H1 (cell line): ENCODE measurements around the gene CCDC200. TPM values are rescaled to one million over a fixed set of nuclear protein-coding genes. Genes with fewer than 3 reads are reported as not detected.

Source experiments
- CTCF ChIA-PET: fragments of 300-600 bp; sonication (Branson Sonifier 250); formaldehyde crosslinking; loops from one replicate; lab custom pipeline; 2021; ENCODE audit not compliant: partially characterized antibody; lab: Charles Lee
- POLR2A ChIA-PET: fragments of 300-600 bp; sonication (Branson Sonifier 250); formaldehyde crosslinking; loops from one replicate; lab custom pipeline; 2021; ENCODE audit warnings: inconsistent platforms; ENCODE audit not compliant: partially characterized antibody; lab: Charles Lee
- DNase-seq, 2 experiments: peaks; one replicate each; pipeline versions ENCODE4 v3.0.0 to v3.0.0-alpha.2; 2010 to 2022; ENCODE audit warnings: low spot score in 2 of 2, low read depth in 1 of 2, mixed read lengths in 1 of 2
- FAIRE-seq: peaks from 2 replicates; lab custom pipeline; 2011; peaks lifted over from hg19 to GRCh38; lab: Jason Lieb, UNC
- H2AFZ ChIP-seq: 2 replicates; pipeline ENCODE4 v1.8.1; 2012; ENCODE audit warnings: low read length, inconsistent platforms
- H2AK5ac ChIP-seq: 2 replicates; pipeline ENCODE4 v1.6.1; 2013; ENCODE audit warnings: low read depth, low read length
- H2BK120ac ChIP-seq: replicated peaks from 2 replicates; pipeline ENCODE3; 2013; ENCODE audit warnings: low read depth, low read length, inconsistent platforms
- H2BK12ac ChIP-seq: 2 replicates; pipeline ENCODE4 v1.6.1; 2013; ENCODE audit warnings: low read depth, low read length
- H2BK15ac ChIP-seq: 2 replicates; pipeline ENCODE4 v1.6.1; 2013; ENCODE audit warnings: low read length
- H2BK20ac ChIP-seq: 2 replicates; pipeline ENCODE4 v1.6.1; 2013; ENCODE audit warnings: low read length
- H2BK5ac ChIP-seq: 2 replicates; pipeline ENCODE4 v1.6.1; 2013; ENCODE audit warnings: low read depth, low read length
- H3K14ac ChIP-seq: 2 replicates; pipeline ENCODE4 v1.6.1; 2013; ENCODE audit warnings: inconsistent platforms; ENCODE audit not compliant: insufficient read length
- H3K18ac ChIP-seq: 2 replicates; pipeline ENCODE4 v1.6.1; 2013; ENCODE audit warnings: low read length; ENCODE audit errors: extremely low read depth
- H3K23ac ChIP-seq: 2 replicates; pipeline ENCODE4 v1.6.1; 2013; ENCODE audit warnings: inconsistent platforms; ENCODE audit not compliant: insufficient read length
- H3K23me2 ChIP-seq: 2 replicates; pipeline ENCODE4 v1.6.1; 2013; ENCODE audit warnings: low read depth, low read length
- H3K27ac ChIP-seq: 2 replicates; pipeline ENCODE4 v1.6.1; 2011; ENCODE audit warnings: low read depth, low read length, inconsistent platforms
- H3K27me3 ChIP-seq, 4 experiments: replicated peaks in 1 of 4; 1 replicate in 1 of 4; 2 replicates in 3 of 4; pipeline versions ENCODE4 v1.6.1 to v1.8.1; 2011 to 2013; ENCODE audit warnings: low read length in 3 of 4, mild to moderate bottlenecking in 3 of 4, inconsistent platforms in 2 of 4, mixed read lengths in 2 of 4, moderate library complexity in 1 of 4; ENCODE audit not compliant: control insufficient read depth in 3 of 4, insufficient read depth in 3 of 4; ENCODE audit errors: extremely low read depth in 1 of 4
- H3K36me3 ChIP-seq, 4 experiments: 2 replicates each; pipeline versions ENCODE4 v1.6.1 to v1.8.1; 2011 to 2013; ENCODE audit warnings: mild to moderate bottlenecking in 4 of 4, low read length in 3 of 4, moderate library complexity in 2 of 4, control low read depth in 1 of 4, inconsistent platforms in 1 of 4; ENCODE audit not compliant: insufficient read depth in 4 of 4, control insufficient read depth in 2 of 4
- H3K4ac ChIP-seq: replicated peaks from 2 replicates; pipeline ENCODE3; 2013; ENCODE audit warnings: low read length, low read depth, mixed read lengths, inconsistent platforms; ENCODE audit not compliant: insufficient read length
- H3K4me1 ChIP-seq, 4 experiments: replicated peaks in 1 of 4; 1 replicate in 1 of 4; 2 replicates in 3 of 4; pipeline versions ENCODE4 v1.6.1 to v1.8.1; 2011 to 2013; ENCODE audit warnings: low read length in 3 of 4, inconsistent platforms in 2 of 4, mixed read lengths in 1 of 4; ENCODE audit not compliant: insufficient read depth in 4 of 4, control insufficient read depth in 3 of 4
- H3K4me2 ChIP-seq, 2 experiments: 2 replicates each; pipeline versions ENCODE4 v1.6.1 to v1.8.1; 2011 to 2013; ENCODE audit warnings: low read depth in 2 of 2, low read length in 2 of 2, control low read depth in 1 of 2, inconsistent platforms in 1 of 2, mild to moderate bottlenecking in 1 of 2; ENCODE audit not compliant: insufficient read depth in 1 of 2
- H3K4me3 ChIP-seq, 4 experiments: fragments of 200-600, 300-600 bp in 1 of 4; sonication (generic), shearing (Covaris generic), sonication (Bioruptor Twin) in 1 of 4; 2 replicates each; pipeline versions ENCODE4 v1.5.1 to v1.8.1; 2011 to 2016; ENCODE audit warnings: low read length in 4 of 4, low read depth in 3 of 4, control low read depth in 2 of 4, inconsistent platforms in 2 of 4, mild to moderate bottlenecking in 2 of 4, mixed read lengths in 1 of 4, moderate library complexity in 1 of 4; ENCODE audit not compliant: insufficient read depth in 2 of 4; ENCODE audit errors: extremely low read depth in 1 of 4
- H3K56ac ChIP-seq: replicated peaks from 2 replicates; pipeline ENCODE3; 2013; ENCODE audit warnings: low read depth, mild to moderate bottlenecking, mixed read lengths, low read length, inconsistent platforms; ENCODE audit not compliant: insufficient read length
- H3K79me1 ChIP-seq: 2 replicates; pipeline ENCODE4 v1.6.1; 2013; ENCODE audit warnings: low read depth, low read length, control low read depth
- H3K79me2 ChIP-seq, 2 experiments: 2 replicates each; pipeline versions ENCODE4 v1.6.1 to v1.8.1; 2012 to 2013; ENCODE audit warnings: low read length in 2 of 2, mild to moderate bottlenecking in 2 of 2, inconsistent platforms in 1 of 2; ENCODE audit not compliant: insufficient read depth in 2 of 2, control insufficient read depth in 1 of 2
- H3K9ac ChIP-seq, 4 experiments: replicated peaks in 1 of 4; 1 replicate in 1 of 4; 2 replicates in 3 of 4; pipeline versions ENCODE4 v1.6.1 to v1.8.1; 2011 to 2013; ENCODE audit warnings: low read depth in 3 of 4, low read length in 3 of 4, control low read depth in 2 of 4, mild to moderate bottlenecking in 2 of 4, moderate library complexity in 2 of 4, inconsistent platforms in 1 of 4; ENCODE audit errors: extremely low read depth in 1 of 4
- H3K9me3 ChIP-seq, 2 experiments: 2 replicates each; pipeline versions ENCODE4 v1.6.1 to v1.8.1; 2012 to 2013; ENCODE audit warnings: mild to moderate bottlenecking in 2 of 2, moderate library complexity in 2 of 2, control low read depth in 1 of 2, inconsistent platforms in 1 of 2, low read depth in 1 of 2, low read length in 1 of 2, mixed read lengths in 1 of 2; ENCODE audit not compliant: insufficient read depth in 2 of 2
- H4K20me1 ChIP-seq, 2 experiments: replicated peaks in 1 of 2; 2 replicates each; pipeline versions ENCODE3 to v1.8.1; 2011 to 2013; ENCODE audit warnings: inconsistent platforms in 2 of 2, low read length in 2 of 2, mild to moderate bottlenecking in 1 of 2; ENCODE audit not compliant: insufficient read depth in 2 of 2, control insufficient read depth in 1 of 2
- H4K5ac ChIP-seq: 2 replicates; pipeline ENCODE4 v1.6.1; 2013; ENCODE audit warnings: low read length, low read depth, mixed read lengths, inconsistent platforms; ENCODE audit not compliant: insufficient read length
- H4K8ac ChIP-seq: 2 replicates; pipeline ENCODE4 v1.8.0; 2013; ENCODE audit warnings: mild to moderate bottlenecking, moderate library complexity, low read length, inconsistent platforms; ENCODE audit not compliant: insufficient read depth; ENCODE audit errors: extremely low read depth
- H4K91ac ChIP-seq: replicated peaks from 2 replicates; pipeline ENCODE3; 2013; ENCODE audit warnings: low read length, mixed read lengths, inconsistent platforms; ENCODE audit not compliant: insufficient read length
- ASH2L ChIP-seq: fragments of 200-600, 300-600 bp; sonication (generic); IDR thresholded peaks from one replicate; pipeline ENCODE4 v1.7.1; 2017; ENCODE audit warnings: low read length
- BACH1 ChIP-seq: IDR thresholded peaks from 2 replicates; pipeline ENCODE4 v1.6.1; 2012; ENCODE audit warnings: low read length, improper control_type of control experiment
- BCL11A ChIP-seq, 2 experiments: IDR thresholded peaks; one replicate each; pipeline ENCODE4 v1.6.1; 2011; ENCODE audit warnings: low read depth in 2 of 2, low read length in 2 of 2, mild to moderate bottlenecking in 2 of 2
- CEBPB ChIP-seq: IDR thresholded peaks from 2 replicates; pipeline ENCODE4 v1.6.1; 2012; ENCODE audit warnings: low read depth, low read length
- CHD2 ChIP-seq: IDR thresholded peaks from 2 replicates; pipeline ENCODE4 v1.6.1; 2012; ENCODE audit warnings: low read length, improper control_type of control experiment
- EZH2 ChIP-seq: fragments of 200-600 bp; sonication (generic); IDR thresholded peaks from 2 replicates; pipeline ENCODE4 v1.7.1; 2012; ENCODE audit warnings: low read depth, mild to moderate bottlenecking, moderate library complexity, low read length, inconsistent platforms; ENCODE audit not compliant: severe bottlenecking
- JUN ChIP-seq: IDR thresholded peaks from 2 replicates; pipeline ENCODE4 v1.6.1; 2011; ENCODE audit warnings: low read depth, mild to moderate bottlenecking, improper control_type of control experiment, low read length
- NANOG ChIP-seq: IDR thresholded peaks from 2 replicates; pipeline ENCODE4 v1.6.1; 2011; ENCODE audit warnings: low read length, low read depth, mild to moderate bottlenecking, inconsistent platforms; ENCODE audit not compliant: insufficient read depth, poor library complexity, severe bottlenecking
- POLR2A ChIP-seq, 2 experiments: IDR thresholded peaks; 1 replicate in 1 of 2; 2 replicates in 1 of 2; pipeline ENCODE4 v1.6.1; 2011; ENCODE audit warnings: low read depth in 2 of 2, low read length in 2 of 2, mild to moderate bottlenecking in 2 of 2; ENCODE audit errors: control extremely low read depth in 1 of 2
- RBBP5 ChIP-seq: IDR thresholded peaks from 2 replicates; pipeline ENCODE4 v1.7.1; 2012; ENCODE audit warnings: low read depth, mild to moderate bottlenecking, inconsistent platforms, low read length, moderate library complexity, borderline replicate concordance
- TAF7 ChIP-seq: optimal IDR thresholded peaks from 2 replicates; pipeline ENCODE3; 2011; ENCODE audit warnings: low read depth, mild to moderate bottlenecking, inconsistent platforms, low read length, moderate library complexity, borderline replicate concordance
- YY1 ChIP-seq: IDR thresholded peaks from 2 replicates; pipeline ENCODE4 v1.6.1; 2011; ENCODE audit warnings: low read depth, mild to moderate bottlenecking, low read length
- WGBS, 2 experiments: shearing (Covaris generic) in 1 of 2; methylation state at CpG; one replicate each; pipeline versions ENCODE4 v1.1.6 to v1.1.7; 2013 to 2015; ENCODE audit warnings: low lambda C conversion rate in 2 of 2, mixed read lengths in 2 of 2, inconsistent platforms in 1 of 2, low coverage in 1 of 2, missing lambda C conversion rate in 1 of 2; ENCODE audit not compliant: insufficient replicate concordance in 2 of 2, insufficient coverage in 1 of 2, insufficient read length in 1 of 2; ENCODE audit errors: extremely low coverage in 1 of 2, missing lambda C conversion rate in 1 of 2; 5-methylcytosine and 5-hydroxymethylcytosine counted together
- polyA plus RNA-seq, 7 experiments: library from polyadenylated mRNA; depleted of rRNA in 3 of 7; stranded (reverse) in 5 of 7; unstranded in 2 of 7; fragments of >200 nt in 5 of 7; fragments of 200-250 nt in 2 of 7; gene quantifications; 1 replicate in 5 of 7; 2 replicates in 1 of 7; 4 replicates in 1 of 7; pipeline versions ENCODE4 v1.2.1 to v1.2.3, GENCODE V29; 2011 to 2013; ENCODE audit warnings: missing spikeins in 2 of 7, mixed read lengths in 2 of 7
- total RNA-seq: library from RNA; stranded (reverse); fragmentation: NEBNext Ultra II Directional; extraction: Animal tissue kit (Norgen Biotek cat#: 25700); gene quantifications from 2 replicates; pipeline ENCODE4 v1.2.1, GENCODE V29; 2021
- TF ChIP-seq, protein P1 (sequence below): IDR thresholded peaks from 2 replicates; pipeline ENCODE4 v1.6.1; 2012; ENCODE audit warnings: low read length, inconsistent platforms

CCDC200 gene
- total and polyA plus RNA-seq, 2 of the 8 experiments (the other 6 are each of a cell fraction or from before 2014, with no cell fraction given), result 0.11 TPM; not detected in 1

DNA sequence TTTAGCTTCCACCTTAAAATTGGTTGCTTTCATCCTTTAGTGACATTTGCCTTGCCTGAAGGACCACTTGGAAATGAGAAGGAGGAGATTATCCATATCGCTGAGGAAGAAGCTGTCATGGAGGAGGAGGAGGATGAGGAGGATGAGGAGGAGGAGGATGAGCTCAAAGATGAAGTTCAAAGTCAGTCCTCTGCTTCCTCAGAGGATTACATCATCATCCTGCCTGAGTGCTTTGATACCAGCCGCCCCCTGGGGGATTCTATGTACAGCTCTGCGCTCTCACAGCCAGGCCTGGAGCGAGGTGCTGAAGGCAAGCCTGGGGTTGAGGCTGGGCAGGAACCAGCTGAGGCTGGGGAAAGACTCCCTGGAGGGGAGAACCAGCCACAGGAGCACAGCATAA, 28.3 kb downstream of the CCDC200 start:
- Histone ChIP-seq H4K8ac (no peak overlapping the region), H3K23ac (no peak overlapping the region), H2BK120ac (no peak overlapping the region), H4K91ac (no peak overlapping the region), H3K79me1 (no peaks in the 10 kb centered on the region), H3K27me3 (no peaks in the 10 kb centered on the region), H3K4me1 (no peaks in the 10 kb centered on the region), H4K20me1 (peaks cover 0 to 2% of the 10 kb centered on the region in 2 experiments), H3K4ac (no peak overlapping the region), H4K5ac (no peak overlapping the region), H3K36me3 (peaks cover 8 to 47% (median 27%) of the 10 kb centered on the region in 4 experiments; a peak in 6 of 8 replicates), H2AFZ (no peak overlapping the region), H2BK15ac (no peak overlapping the region), H3K79me2 (no peaks in the 10 kb centered on the region), H3K9me3 (no peaks in the 10 kb centered on the region), H3K14ac (no peak overlapping the region), H2AK5ac (no peak overlapping the region), H3K27ac (no peak overlapping the region), H3K18ac (no peak overlapping the region), H2BK20ac (no peak overlapping the region), H3K56ac (no peak overlapping the region), H3K23me2 (no peaks in the 10 kb centered on the region), H3K9ac (no peak overlapping the region), H2BK12ac (no peak overlapping the region), H3K4me3 (no peak overlapping the region), H3K4me2 (no peak overlapping the region), H2BK5ac (no peak overlapping the region)
- CTCF ChIA-PET, result interaction anchor here (0.5 to 2.7 kb wide), 7 partner anchors 13 to 380 kb away, joined by 3 to 14 read pairs (median 3); partner anchors contain the start of gene TMEM106A
- FAIRE-seq (no peak), DNase-seq (no peak)
- WGBS, 2 experiments, result 93% methylated on average over 4 of the region's 4 CpGs; no CpG with 5 or more reads in 1 of the 2 experiments
- POLR2A ChIA-PET, result interaction anchor here (0.6 to 2.0 kb wide), 5 partner anchors 9 to 115 kb away, joined by 3 to 8 read pairs (median 4); partner anchors contain the start of gene TMEM106A
- TF ChIP-seq TAF7 (no peak), JUN (no peak), CEBPB (no peak), BACH1 (no peak), ASH2L (no peak), BCL11A (IDR thresholded peaks at IDR 0.05; ENCODE audit: low read depth in 2 of 2, low read length in 2 of 2) (no peak), CHD2 (no peak), POLR2A (IDR thresholded peaks at IDR 0.05; ENCODE audit: control extremely low read depth in 1 of 2, low read depth in 2 of 2, low read length in 2 of 2) (no peak), YY1 (no peak), RBBP5 (no peak), NANOG (no peak), EZH2 (no peak)
- TF ChIP-seq, protein P1, sequence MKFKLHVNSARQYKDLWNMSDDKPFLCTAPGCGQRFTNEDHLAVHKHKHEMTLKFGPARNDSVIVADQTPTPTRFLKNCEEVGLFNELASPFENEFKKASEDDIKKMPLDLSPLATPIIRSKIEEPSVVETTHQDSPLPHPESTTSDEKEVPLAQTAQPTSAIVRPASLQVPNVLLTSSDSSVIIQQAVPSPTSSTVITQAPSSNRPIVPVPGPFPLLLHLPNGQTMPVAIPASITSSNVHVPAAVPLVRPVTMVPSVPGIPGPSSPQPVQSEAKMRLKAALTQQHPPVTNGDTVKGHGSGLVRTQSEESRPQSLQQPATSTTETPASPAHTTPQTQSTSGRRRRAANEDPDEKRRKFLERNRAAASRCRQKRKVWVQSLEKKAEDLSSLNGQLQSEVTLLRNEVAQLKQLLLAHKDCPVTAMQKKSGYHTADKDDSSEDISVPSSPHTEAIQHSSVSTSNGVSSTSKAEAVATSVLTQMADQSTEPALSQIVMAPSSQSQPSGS, result no peak
